GM18868 (cell line): ENCODE data around the gene SLC25A31.

Experiments
- ATAC-seq: cut with Tn5 transposase; IDR thresholded peaks from one replicate; pipeline ENCODE4 v1.9.1; 2021; ENCODE audit warnings: mild to moderate bottlenecking, moderate library complexity; ENCODE audit not compliant: unreplicated experiment

Gene SLC25A31

DNA sequence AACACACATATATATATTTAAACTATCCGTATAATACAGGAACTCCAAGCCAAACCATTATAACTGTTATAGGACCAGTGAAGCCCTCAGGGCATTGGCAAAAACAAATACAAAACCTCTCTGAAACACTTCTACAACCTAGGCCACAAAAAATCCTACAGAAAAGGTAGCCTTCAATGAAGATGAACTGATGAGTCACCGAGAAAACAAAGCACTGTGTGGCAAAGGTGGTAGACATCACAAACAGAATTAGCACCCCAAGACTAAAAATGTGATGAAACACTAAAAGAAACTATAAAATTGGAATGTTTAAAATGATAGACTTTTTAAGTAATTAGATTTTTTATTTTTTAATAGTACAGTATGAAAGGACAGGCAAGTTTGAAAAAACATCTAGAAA, 46.4 kb downstream of the SLC25A31 start:
- ATAC-seq = peak; percentile 18

- ATAC-seq = no peak
Measured at GRCh38 chr4:127777487-127777886, 47.3 kb downstream of the SLC25A31 start.

DNA sequence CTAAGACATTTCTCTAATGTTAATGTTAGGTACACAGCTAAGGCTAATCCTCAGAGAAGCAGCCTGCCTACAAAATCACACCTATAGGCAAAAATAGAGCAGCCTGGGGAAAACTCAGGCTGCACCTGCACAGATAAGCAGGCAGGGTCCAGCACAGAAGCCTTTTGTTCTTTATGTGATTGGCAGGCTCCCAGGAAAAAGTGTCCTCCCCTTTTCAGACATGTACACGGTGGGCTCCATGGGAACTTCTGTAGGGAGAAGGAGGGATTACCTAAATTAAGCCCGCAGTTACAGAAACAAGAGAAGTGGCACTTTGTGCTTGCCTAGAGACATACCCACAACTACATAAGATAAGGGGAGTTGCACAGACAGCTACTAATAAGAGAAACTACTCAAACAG, 47.9 kb downstream of the SLC25A31 start:
- ATAC-seq = peak; percentile 2

DNA sequence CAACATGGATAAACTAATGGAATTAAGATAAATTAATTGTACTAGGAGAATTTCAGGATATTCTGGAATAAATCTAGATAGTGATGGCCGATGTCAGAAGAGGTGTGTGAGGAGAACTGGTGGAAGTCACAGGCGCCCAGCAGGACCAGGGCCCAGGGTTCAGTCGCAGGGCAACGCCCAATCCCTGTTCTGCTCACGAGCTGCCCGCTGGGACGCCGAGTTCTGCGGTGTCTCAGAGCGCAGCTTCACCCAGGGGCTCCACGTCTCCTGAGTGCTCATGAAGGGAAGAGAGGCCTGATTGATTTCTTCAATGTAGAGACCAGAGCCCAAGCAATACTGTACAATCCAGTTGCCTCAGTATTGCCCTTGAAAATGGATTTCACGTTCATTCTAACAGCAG, 50.4 kb downstream of the SLC25A31 start:
- ATAC-seq = no peak

DNA sequence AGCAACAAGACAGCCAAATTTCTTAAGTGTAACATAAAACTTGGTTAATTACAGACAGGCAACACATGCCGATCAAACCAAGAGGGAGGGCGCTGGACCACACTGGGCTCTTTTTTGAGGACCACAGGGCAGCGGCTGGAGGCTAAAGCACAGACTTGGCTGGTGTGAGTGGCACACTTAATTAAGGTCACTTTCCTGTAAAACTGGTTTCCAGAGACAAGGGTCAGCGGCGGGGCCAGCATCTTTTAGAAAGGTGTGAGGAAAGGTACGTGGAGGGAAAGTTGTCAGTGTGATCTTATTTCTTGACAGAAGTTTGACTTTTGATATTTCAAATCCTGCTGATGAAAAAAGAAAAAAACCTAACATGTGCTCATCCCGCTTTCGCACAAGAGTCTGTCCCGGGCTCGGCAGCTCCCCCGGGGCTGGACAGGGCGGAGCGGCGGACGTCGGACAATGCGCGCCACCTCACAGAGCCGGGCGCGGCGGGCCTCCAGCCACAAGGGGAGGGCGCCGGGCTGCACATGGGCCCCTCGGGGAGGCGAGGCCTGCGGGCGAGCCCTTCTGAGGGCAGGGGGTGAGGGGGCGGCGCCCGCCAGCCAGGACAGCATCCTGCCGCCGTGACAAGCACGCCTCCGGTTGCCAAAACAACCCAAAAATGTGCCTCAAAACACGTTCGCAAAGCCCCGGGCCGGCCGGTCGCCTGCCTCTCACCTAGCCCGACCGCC, 51.3 kb downstream of the SLC25A31 start:
- ATAC-seq = peak; percentile 8

DNA sequence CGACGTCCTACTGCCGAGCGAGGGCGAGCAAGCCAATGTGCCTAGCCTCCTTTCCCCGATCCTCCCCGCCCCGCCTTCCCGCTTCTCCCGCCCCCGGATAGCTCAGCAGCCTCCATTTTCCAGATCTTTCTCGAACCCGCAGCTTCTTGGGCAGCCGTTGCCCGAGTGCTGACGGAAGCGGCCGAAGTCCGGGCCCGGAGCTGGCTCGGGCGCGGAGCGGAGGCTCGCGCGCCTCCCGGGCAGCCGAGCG, 51.8 kb downstream of the SLC25A31 start:
- ATAC-seq = peak; percentile 63

- ATAC-seq = peak; percentile 36
Measured at GRCh38 chr4:127782275-127783025, 52.2 kb downstream of the SLC25A31 start, which contains the start of gene HSPA4L. Gene HSPA4L, plus strand, starts transcription at chr4:127782322. Its CDS starts 229 bp downstream, at chr4:127782551.

GRCh38 chr4:127783026-127783769, 53.0 kb downstream of the SLC25A31 start:
- peak; percentile 11 for ATAC-seq

- ATAC-seq = no peak
Measured at GRCh38 chr4:127783955-127784770, 54.0 kb downstream of the SLC25A31 start.

DNA sequence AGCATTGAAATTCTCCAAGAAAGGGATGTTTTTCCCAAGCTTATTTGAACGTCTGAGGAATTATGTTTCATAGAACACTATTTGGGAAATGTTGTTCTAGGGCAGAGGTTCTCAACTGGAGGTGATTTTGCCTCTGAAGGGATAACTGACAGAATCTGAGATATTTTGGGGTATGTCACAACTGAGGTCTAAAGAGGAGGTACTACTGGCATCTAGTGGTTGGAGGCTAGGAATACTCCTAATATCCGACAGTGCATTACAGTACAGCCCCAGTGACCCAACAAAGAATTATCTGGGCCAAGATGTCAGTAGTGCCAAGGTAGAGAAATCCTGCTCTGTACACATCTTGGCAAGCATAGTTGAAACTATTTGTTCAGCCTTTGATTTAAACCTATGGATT, 58.3 kb downstream of the SLC25A31 start:
- ATAC-seq = no peak

DNA sequence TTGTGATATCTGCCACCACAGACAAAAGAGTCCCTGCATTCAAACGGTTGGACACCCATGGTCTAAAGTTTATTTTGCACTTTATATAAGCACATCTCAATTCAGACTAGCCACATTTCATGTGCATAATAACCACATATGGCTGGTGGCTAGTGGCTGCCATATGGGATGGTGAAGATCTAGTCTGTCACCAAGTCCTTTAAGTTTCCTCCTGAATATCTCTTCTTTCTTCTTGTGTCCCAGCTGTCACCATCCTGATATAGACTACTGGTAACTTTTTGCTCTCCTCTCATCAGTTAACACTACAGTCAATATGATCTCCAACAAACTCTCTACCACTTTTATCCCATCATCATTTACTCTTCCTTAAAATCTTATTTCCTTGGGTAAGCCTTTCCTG, 61.2 kb downstream of the SLC25A31 start:
- no peak for ATAC-seq

DNA sequence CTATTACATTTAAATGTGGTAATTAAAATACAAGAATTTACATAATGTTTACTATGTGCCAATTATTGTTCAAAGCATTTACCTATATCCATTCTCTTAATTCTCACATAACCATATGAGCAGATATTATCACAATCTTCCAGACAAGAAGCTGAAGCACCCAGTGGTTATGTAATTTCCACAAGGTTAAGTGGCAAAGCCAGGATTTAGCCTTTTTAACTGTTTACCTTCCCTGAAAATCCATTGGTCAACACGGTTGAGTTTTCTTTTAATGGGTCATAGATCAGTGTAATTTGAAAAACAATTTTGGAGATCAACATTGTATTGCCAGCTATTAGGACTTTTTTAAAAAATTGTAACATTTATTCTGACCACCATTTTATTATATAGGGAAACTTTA, 63.3 kb downstream of the SLC25A31 start:
- no peak for ATAC-seq

DNA sequence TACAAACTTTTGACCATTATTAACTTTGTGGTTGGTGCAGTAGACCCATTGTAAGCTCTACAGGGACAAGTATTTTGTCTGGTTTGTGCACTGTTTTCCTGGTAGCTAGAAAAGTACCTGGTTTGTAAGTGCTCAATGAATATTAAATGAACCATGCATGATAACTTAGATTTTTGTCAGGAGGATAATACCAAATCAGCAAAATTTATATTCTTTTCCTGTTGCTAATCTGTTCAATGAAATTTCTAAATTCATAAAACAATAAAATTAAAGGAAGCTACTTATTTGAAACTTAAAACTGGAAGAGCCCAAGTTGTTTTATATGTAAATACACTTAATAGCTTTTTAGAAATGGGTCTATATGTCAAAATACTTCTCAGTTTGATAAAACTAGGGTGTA, 69.5 kb downstream of the SLC25A31 start:
- no peak for ATAC-seq

GRCh38 chr4:127809173-127809800, 79.1 kb downstream of the SLC25A31 start:
- ATAC-seq = no peak

GRCh38 chr4:127810551-127810950, 80.4 kb downstream of the SLC25A31 start:
- ATAC-seq = no peak

DNA sequence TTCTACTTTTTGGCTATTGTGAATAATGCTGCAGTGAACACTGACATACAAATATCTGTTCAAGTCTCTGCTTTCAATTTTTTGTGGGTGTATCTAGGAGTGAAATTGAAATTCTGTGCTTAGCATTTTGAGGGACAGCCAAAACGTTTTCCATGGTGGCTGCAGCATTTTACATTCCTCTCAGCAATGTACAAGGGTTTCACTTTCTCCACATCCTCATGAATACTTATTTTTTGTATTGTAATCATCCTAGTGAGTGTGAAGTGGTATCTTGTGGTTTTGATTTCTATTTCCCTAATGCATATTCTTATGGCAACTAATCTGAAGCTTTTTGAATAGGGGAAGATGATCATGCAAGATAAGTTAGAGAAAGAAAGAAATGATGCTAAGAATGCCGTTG, 92.2 kb downstream of the SLC25A31 start:
- no peak for ATAC-seq
